NCI-H82 (cell line): Measurements from ENCODE around the gene PTPRN2.
"Not testable (repeated sequence)": the region's sequence is repeated elsewhere in the genome, so short reads cannot be mapped to it uniquely, and the experiment has no call there.

ENCODE experiments used
- DNase-seq: peaks from one replicate; lab custom pipeline; 2025; lab: John Stamatoyannopoulos, UW

PTPRN2 gene

DNA sequence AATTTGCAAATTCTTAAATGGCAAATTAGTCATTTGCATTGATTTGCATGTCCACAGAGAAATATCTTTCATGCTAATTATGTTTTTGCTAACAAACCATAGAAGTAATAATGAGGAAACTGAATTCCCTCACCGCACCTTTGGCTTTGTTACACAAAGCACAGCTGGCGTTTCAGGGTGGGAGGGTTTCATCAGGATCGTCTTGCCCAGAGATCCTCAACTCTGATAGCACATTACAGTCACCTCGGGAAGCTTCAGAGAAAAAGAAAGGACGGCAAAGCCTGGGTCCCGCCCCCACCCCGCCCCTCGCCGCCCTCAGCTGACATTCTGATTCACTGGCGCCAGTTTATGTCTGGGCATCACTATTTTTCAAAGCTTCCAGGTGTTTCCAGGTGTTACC, 119.4 kb downstream of the PTPRN2 start:
- no peak for DNase-seq

DNA sequence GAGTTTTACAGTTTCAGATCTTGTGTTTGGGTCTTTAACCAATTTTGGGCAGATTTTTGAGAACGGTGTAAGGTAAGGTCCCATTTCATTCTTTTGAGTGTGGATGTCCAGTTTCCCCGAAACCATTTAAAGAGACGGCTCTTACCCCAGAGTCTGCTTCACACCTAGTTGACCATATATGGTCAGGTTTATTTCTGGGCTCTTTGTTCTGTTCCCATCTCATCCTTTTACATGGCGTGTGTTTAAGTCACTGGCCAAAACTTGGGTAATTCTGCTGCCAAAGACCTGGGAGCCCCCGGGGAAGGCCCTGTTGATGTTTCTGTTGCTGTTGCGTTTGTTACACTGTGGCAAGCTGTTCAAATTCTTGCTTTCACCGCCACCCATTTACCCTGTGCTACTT, 120.1 kb downstream of the PTPRN2 start:
- no peak for DNase-seq

DNA sequence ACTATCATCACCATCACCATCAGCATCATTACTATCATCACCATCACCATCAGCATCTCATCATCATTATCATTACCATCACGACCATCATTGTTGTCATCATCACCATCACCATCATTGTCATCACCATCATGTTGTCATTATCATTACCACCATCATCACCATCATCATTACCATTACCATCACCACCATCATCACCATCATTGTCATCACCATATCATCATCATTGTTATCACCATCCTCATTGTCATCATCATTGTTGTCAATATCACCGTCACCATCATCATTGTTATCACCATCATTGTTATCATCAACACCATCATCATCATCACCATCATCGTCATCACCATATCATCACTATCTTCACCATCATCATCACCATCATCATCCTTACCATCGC, 124.3 kb downstream of the PTPRN2 start:
- DNase-seq, result no peak

DNA sequence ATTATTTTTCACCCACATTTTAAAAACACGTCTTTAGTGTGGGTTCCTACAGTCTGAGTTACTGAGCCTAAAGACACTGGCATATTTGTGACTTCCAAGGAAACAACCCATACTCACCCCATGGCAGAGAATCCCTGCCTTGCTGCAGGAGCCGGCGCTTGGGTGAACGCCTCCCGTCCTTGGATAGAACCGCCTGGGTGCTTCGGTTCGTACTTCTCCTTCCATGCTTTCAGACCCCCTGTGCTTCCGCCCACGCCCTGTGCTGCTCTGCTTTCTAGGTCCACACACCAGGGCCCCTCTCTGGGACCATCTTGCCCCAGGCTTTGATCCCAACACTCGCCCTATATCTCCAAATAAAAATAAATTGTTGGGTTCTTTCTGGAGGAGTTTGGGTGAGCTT, 125.8 kb downstream of the PTPRN2 start:
- DNase-seq, result no peak

DNA sequence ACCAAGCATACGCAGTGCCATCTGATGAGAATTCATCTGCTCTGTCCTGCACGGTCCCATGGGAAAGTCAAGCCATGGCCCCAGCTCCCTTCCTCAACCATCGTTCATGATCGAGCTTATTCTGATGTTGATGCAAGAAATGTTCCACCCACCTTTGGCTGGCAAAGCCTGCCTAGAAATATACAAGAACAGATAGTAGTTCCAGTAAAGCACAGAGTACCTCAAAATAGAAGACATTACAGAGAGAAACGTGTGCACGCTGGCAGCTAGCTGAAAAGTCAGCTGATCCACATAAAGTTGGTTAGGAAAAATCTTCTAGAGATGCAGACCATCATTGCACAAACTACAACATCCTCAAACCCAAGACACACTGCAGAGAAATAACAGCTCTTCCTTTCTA, 127.0 kb downstream of the PTPRN2 start:
- no peak for DNase-seq

DNA sequence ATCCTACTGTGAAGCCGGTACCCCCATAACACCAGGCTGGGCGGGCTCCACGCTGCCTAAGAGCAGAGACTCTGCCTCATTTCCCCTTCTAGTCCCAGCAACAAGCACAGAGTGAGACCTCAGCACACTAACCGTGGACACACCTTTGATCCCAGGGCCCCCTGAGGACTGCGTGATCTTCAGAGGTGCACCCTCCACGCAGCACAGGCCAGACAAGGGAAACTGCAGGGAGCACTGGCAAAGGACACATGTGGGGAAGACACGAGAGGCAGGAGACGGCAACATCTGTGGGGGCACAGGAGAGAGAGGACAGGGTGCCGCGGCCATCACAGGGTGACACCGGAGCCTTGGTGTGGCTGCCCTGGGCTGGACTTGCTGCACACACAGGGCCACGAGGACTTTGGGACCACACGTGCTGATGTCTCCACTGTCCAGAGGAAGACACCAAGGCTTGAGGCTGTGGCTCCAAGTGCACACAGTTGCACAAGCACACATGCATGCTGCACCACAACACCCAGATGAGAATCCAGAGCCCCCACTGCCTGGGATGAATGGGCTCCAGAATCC, 128.8 kb downstream of the PTPRN2 start:
- no peak for DNase-seq

DNA sequence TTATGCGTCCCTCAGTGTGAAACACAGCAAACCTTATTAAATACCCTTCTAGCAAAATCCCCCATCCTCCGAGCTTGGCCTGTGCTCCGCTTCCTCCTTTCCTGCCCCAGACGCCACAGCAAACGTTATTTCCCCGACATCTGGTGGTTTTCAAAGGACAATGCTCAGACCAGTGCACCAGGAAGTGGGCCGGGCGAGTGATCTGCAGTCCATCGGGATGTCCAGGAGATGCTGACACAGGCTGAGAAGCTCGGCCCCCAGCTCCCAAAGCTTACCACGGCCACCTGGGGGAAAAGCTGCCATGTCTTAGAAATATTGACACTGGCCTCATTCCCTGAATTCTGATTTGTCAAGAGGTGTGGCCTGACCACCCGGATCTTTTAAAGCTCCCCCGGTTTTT, 129.5 kb downstream of the PTPRN2 start:
- DNase-seq, result no peak

DNA sequence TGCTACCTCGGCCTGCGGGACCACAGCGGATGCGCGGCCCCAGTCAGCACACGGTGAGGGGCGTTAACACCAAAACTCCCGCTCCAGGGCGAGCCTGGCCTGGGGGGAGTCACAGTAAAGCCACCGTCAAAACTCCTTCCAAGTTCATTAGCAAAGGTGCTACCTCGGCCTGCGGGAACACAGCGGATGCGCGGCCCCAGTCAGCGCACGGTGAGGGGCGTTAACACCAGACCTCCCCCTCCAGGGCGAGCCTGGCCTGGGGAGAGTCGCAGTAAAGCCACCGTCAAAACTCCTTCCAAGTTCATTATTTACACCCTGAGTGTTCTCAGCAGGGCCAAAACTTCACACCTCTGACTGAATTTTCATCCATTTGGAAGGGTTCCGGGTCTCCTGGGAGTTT, 130.0 kb downstream of the PTPRN2 start:
- DNase-seq, result not testable (repeated sequence)

DNA sequence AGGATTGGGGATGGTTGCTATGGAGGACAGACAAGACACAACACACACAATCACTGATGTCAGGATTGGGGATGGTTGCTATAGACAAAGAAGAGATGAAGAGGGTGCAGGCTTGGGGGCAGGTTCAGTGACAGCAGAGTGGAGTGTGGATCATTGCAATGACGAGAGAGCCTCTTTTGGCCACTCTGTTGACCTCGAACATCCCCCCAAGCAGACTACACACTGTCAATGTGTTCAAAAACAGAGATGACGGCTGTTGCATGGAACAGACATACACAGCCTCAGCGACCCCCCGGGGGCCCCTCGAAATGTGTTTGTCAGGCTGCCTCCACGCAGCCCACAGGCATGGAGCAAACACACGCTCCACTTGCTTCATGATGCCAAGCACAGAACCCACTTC, 133.0 kb downstream of the PTPRN2 start:
- no peak for DNase-seq

DNA sequence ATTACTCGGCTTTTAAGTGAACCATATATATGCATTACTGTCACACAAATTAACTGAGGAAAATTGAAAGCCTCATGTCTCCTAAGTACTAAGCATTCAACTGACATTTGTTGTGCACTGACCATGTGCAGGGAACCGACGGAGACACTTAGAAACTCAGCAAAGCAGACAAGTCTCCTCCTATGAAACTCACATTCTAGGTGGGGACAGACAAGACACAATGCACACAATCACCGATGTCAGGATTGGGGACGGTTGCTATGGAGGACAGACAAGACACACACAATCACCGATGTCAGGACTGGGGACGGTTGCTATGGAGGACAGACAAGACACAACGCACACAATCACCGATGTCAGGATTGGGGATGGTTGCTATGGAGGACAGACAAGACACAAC, 134.0 kb downstream of the PTPRN2 start:
- DNase-seq, result no peak

DNA sequence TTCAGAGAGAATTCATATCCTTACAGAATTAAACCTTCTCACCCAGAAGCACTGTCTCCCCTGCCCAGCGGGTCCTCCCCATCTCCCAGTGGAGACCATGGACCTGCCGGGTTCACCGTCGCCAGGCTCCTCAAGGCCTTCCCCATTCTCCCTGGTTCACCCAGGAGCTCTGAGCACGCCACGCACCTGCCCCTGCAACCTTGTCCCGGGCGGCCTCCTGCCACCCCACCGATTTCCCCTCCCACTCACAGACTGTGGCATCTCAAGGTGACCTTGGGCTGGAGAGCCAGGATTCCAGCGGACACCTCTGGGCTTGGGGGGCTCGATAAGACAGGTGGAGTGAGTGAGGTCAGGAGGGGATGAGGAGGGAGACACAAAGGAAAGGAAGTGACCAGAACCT, 135.3 kb downstream of the PTPRN2 start:
- no peak for DNase-seq

DNA sequence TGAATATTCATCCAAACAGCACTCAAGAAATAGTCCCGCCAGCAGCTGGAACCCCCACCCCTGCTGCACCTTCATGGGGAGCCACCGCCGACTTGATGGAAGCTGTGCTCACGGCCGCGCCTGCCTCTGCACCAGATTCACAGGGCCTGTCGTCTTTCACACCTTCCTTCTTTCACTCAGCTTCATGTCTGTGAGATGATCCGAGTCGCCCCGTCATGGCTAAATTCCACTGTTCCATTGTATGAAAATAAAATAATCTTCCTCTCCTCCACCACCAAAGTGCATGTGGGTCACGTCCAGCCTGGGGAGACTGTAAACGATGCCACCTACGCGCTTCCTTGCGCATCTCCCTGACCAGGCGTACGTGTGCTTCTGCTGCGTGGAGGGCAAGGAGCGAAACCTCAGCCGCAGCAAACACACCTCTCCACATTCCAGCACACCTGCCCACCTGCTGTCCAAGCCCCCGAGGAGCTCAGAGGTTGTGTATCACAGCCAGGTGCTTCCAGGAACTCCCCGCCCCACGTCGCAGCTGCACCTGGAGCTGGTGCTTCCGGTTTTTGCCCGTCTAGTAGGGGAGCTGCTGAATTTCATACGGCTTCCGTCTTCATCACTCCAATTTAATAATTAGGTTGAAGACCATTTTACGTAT, 137.0 kb downstream of the PTPRN2 start:
- no peak for DNase-seq

DNA sequence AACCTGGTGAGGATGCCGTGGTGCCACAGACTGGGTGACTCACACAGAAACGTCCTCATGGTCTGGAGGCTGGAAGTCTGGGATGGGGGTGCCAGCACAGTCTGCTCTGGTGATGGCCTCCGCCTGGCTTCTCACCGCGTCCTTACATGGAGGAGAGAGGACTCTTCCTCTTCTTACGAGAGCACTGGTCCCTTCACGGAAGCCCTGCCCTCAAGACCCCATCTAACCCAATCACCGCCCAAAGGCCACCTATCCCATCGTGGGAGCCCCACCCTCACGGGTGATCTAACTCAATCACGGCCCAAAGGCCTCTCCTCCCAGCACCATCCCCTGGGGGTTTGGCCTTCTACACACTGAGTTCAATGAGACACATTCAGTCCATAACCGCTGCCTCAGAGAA, 137.7 kb downstream of the PTPRN2 start:
- DNase-seq, result no peak

DNA sequence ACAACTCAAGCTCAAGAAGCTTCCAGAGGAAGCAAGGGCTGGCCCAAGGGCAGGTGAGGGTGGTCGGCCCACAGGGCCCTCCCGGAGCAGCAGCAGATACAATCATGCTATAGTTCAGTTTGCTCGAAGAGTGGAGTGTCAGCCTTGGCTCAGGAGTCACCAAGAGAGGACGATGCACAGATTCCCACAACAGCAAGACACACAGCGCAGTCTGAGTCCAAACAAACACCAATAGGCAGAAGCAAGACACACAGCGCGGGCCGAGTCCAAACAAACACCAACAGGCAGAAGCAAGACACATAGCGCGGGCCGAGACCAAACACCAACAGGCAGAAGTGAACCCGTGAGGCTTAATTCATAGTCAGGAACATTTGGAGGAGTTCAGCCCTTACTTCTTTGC, 138.4 kb downstream of the PTPRN2 start:
- no peak for DNase-seq

DNA sequence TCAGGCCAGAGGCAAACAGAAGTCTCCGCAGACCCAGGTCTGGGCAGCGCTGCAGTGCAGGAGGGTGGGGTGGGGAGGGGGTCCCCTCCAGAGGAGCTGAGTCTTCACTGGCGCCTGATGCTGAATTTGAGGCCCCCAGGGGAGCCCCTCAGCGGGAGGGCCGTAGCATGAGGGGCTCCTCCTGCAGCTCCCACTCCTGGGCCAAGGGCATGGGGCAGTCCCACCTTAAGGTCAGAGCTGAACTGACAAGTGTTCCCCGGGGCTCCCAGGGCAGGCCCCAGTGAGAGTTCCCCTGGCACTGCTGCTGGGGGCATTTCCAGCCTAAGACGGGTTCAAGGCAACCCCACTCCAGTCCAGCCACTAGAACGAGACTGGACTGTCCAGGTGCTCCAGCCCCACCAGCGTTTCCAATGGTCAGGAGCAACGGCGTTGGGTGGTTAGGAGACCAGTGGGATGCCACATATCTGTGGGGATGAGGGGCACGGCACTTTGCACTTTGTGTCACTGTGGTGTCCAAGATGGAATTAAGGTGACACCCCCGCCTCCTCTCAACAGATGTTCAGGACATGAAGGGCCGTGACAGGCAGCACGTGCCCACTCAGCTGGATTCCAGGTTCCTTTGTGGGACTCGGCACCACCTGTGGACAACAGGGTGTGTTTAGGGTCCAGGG, 139.1 kb downstream of the PTPRN2 start:
- DNase-seq, result no peak

DNA sequence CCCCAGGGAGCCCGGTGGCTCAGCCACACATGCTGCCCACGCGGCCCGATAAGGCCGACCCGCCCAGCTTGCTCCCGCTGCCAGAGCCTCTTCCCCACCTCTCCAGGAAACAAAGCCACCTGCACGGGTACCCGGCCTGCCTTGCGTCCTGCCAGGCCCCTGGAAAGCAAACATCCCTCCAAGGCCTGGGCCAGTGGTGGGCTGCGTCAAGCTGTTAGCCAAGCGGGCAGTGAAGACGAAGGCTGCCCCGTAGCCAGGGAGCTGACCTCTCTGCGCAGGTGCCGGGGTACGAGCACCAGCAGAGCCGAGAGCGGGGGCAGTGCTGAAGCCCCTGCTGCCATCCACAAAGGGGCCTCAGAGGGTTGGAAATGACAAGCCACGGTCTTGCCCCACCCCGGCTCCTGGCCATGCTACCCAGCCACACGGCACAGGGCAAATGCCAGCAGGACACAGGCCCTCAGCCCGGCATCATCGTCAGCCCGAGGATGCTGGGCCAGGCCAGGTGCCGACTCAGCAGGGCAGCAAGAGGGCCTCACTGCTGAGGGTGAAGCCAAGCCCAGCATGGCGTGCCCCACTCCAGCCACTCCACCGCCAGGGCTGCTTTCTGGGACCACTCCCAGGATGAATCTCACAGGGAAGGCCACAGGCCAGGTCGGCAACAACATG, 140.0 kb downstream of the PTPRN2 start:
- no peak for DNase-seq

DNA sequence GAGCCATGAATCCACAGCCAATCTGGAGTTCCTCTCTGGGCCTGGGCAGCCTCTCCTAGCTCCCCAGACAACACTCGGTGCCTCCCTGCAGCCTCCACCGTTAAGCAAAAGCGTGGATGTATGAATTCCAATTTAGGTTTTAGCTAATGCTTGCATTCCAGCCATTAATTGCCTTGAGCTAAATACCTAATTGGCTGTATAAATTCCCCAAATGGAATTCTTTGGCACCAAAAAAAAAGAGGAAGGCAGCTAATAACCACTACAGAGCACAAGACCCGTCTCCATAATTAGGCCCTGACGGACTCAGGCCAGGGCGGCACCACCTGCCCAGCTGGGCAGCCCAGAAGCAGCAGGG, 140.5 kb downstream of the PTPRN2 start:
- DNase-seq, result no peak

DNA sequence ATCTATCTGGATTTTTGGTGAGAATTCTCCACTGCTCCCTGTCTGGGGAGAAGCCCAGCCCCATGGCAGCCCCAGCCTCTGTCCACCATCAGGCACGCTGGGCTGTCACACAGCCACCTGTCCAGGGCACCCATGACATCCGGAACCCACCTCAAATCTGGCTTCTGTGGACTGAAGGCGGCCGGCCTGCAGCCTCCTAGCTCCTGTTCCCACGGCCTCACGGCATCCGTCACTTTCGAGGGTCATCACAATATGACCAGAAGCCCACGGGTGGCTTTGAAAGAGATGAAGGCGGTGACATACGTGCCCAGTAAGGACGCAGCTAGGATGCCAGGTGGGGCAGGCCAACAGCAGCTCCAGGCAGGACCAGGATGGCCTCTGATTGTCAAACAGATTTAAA, 140.9 kb downstream of the PTPRN2 start:
- no peak for DNase-seq

DNA sequence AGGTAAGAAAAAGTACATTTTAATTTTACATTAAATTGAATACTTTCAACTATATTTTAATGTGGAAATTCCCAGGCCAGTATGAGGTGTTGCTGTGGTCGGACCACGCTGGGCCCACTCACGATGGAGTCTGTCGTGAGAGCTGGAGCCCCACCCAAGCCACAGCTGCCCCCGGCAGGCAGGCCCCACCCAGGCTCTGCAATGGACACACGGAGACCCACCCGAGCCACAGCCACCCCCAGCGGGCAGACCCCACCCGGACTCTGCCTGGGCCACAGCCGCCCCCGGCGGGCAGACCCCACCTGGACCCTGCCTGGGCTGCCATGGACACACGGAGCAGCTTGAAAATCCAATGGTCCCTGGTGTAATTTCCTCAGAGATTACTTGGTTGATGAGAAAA, 141.3 kb downstream of the PTPRN2 start:
- DNase-seq, result no peak

DNA sequence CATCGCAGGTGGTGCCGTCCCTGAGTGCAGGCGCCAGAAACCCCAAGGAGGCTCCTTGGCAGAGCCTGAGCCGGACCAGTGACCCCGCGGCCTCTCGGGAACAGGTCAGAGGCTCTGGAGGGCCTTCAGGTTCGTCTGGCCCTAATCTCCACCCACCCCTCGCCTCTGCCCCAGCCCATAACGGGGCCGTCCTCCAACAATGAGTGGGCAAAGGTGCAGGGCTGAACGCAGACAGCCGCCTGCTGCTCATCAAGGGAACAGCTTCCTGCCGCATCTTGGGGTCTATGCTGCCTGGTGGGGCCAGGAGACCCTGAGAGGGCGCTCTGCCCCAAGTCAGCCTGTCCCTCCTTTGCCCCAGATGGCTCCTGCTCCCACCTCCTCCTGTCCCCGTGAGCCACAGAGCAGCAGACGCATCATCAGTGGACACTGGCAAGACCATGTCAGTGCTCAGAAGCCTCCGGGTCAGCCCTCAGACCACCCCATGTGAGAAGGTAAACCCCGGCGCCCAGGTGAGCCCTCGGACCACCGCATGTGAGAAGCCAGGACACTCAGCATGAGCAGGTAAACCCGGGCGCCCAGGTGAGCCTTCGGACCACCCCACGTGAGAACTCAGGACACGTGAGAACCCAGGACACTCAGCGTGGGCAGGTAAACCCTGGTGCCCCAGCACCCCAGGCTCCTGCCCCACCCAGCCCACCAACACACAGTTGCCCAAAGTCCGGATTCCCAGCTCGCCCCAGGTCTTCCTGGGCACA, 142.0 kb downstream of the PTPRN2 start:
- no peak for DNase-seq

DNA sequence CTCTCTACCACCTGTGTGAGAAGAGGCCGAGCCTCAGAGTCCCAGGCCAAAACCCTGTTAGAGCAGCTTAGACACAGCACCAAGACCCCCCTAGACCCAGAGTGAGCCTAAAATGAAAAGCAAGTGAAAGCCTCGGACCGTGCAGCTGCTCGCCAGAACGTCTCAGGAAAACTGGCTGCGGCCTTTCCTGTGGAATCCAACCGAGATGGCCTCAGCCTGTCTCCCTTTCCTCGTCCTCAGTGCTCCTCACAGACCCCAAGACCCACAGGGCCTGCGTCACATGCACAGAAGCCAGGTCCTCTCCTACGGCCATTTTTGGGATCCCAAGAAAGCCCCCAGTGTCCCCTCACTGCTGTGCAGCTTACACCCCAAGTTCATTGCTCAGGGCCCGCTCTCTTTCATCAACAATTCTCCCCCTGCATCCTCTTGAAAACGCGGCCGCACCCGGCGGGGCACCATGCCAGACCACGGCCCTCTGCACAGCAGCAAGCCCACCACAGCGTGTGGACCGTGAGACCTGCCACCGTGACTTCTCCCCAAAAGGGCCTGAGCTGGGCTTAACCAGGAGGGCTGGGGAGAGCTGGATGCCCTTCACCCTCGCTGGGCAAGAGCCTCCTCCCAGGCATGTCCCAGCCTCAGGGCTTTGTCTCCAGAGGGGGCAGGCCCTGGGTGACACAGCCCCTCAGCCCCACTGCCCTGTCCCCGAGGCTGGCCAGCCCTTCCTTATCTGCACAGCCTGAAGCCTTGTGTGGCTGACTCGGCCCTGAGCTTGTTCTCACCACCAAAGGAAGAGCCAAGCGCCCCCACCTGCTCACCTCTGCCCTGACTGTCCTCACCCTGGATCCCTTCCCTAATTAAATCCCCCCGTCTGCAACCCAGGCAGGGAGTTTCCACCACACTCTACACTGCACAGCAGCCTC, 142.9 kb downstream of the PTPRN2 start:
- no peak for DNase-seq
